Small intestine (tissue), 7 donors: ENCODE results near the gene TMPRSS13. TPM values are rescaled to one million over a fixed set of nuclear protein-coding genes. Genes with fewer than 3 reads are reported as not detected.

Source experiments
- DNase-seq, 2 donors: peaks; one replicate each; pipeline versions ENCODE4 v3.0.0 to v3.0.0-alpha.2; 2013
- FAIRE-seq: peaks from 2 replicates; lab custom pipeline; 2012; peaks lifted over from hg19 to GRCh38; lab: Jason Lieb, UNC
- H3K27ac ChIP-seq, 3 donors: one replicate each; pipeline ENCODE4 v1.5.1; 2013; ENCODE audit warnings: low read length in 2 of 3, mild to moderate bottlenecking in 2 of 3, control low read depth in 1 of 3, inconsistent platforms in 1 of 3, low read depth in 1 of 3, moderate library complexity in 1 of 3
- H3K27me3 ChIP-seq, 3 donors: one replicate each; pipeline ENCODE4 v1.6.1; 2013; ENCODE audit warnings: low read length in 3 of 3, inconsistent platforms in 1 of 3; ENCODE audit not compliant: control insufficient read depth in 3 of 3, insufficient read depth in 3 of 3
- H3K36me3 ChIP-seq, 3 donors: one replicate each; pipeline ENCODE4 v1.6.1; 2013; ENCODE audit warnings: low read length in 3 of 3, inconsistent platforms in 1 of 3, low read depth in 1 of 3, mild to moderate bottlenecking in 1 of 3, moderate library complexity in 1 of 3; ENCODE audit not compliant: control insufficient read depth in 3 of 3, insufficient read depth in 2 of 3
- H3K4me1 ChIP-seq, 3 donors: one replicate each; pipeline ENCODE4 v1.6.1; 2013; ENCODE audit warnings: low read length in 2 of 3, inconsistent platforms in 1 of 3, low read depth in 1 of 3, mild to moderate bottlenecking in 1 of 3, moderate library complexity in 1 of 3; ENCODE audit not compliant: control insufficient read depth in 3 of 3, insufficient read depth in 2 of 3
- H3K4me3 ChIP-seq, 3 donors: one replicate each; pipeline ENCODE4 v1.5.1; 2013; ENCODE audit warnings: low read length in 3 of 3, control low read depth in 1 of 3, inconsistent platforms in 1 of 3, low read depth in 1 of 3, mild to moderate bottlenecking in 1 of 3, moderate library complexity in 1 of 3
- H3K9me3 ChIP-seq, 2 donors: one replicate each; pipeline ENCODE4 v1.6.1; 2013; ENCODE audit warnings: low read depth in 1 of 2, low read length in 1 of 2; ENCODE audit not compliant: control insufficient read depth in 2 of 2, insufficient read depth in 1 of 2
- WGBS, 3 donors: extraction: QIAGEN DNeasy Blood & Tissue Kit; methylation state at CpG; one replicate each; pipeline ENCODE4 v1.1.7; 2013; 5-methylcytosine and 5-hydroxymethylcytosine counted together
- polyA plus RNA-seq, 4 donors: library from polyadenylated mRNA; stranded (reverse) in 3 of 4; unstranded in 1 of 4; fragments of 200-250 nt in 3 of 4; fragments of 120-200 nt in 1 of 4; gene quantifications; one replicate each; pipeline versions ENCODE4 v1.2.1 to v1.2.3, GENCODE V29; 2013
- donor health status: healthy with polysubstance abuse.
- donor health status: control.
- donor health status: control.
- donor health status: Bipolar disorder and iron deficiency.
- donor health status: healthy.

The TMPRSS13 gene
- polyA plus RNA-seq, 4 donors: 0.18 to 6.8 TPM; not detected in 2

DNA sequence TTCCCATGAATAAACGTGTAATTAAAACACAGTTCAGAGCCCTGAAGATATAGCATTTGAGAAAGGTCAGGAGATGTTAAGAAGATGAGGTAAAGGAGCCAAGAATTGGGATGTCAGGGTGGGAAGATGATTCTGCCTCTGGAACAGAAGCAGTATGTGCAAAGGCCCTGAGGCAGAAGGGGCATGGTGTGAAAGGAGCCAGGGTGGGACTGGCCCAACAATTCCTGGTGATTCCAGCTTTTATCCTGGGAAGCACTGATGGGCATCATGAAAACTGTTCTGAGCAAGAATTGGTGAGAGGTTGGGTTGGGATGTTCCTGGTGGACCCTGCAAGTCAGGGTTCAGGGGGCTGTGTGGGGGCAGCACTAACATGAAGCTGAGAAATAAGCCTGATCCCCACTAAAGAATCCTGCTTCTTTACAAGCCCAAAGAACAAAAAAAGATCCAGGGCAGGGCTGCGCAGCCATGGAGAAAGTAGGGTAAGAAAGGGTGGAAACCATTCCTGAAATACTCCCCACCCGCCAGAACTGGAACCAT is 50.2 kb downstream of the TMPRSS13 start:
- H3K4me1 ChIP-seq: peaks cover 0 to 21% (median 0%) of the 10 kb centered on the region in 3 donors
- WGBS, 3 donors: 83 to 90% (median 84%) methylated on average over 3 of the region's 3 CpGs
- DNase-seq (no peak), FAIRE-seq (no peak)
- H3K9me3 ChIP-seq: no peaks in the 10 kb centered on the region
- H3K27me3 ChIP-seq: peaks cover 0 to 74% (median 5%) of the 10 kb centered on the region in 3 donors
- H3K4me3 ChIP-seq: no peak overlapping the region
- H3K36me3 ChIP-seq: no peaks in the 10 kb centered on the region
- no peak overlapping the region for H3K27ac ChIP-seq

- WGBS, 3 donors: 83 to 92% (median 85%) methylated on average over 6 of the region's 6 CpGs
- Histone ChIP-seq H3K4me3 (no peak overlapping the region), H3K4me1 (peaks cover 0 to 21% (median 0%) of the 10 kb centered on the region in 3 donors), H3K27ac (no peak overlapping the region), H3K27me3 (peaks cover 0 to 80% (median 5%) of the 10 kb centered on the region in 3 donors), H3K36me3 (no peaks in the 10 kb centered on the region), H3K9me3 (no peaks in the 10 kb centered on the region)
- DNase-seq (no peak), FAIRE-seq (no peak)
These were observed 50.8 kb downstream of the TMPRSS13 start for GRCh38 chr11:117878314-117878938.

- 23 to 40% (median 40%) methylated on average over 12 of the region's 12 CpGs for WGBS, 3 donors
- H3K27me3 ChIP-seq: peaks cover 0 to 81% (median 5%) of the 10 kb centered on the region in 3 donors
- FAIRE-seq (no peak), DNase-seq (peak in 1 of 2 donors; percentile 32)
- H3K9me3 ChIP-seq: no peaks in the 10 kb centered on the region
- no peaks in the 10 kb centered on the region for H3K36me3 ChIP-seq
- peak overlapping the region in 2 of 3 donors; percentile 60 to 65 for H3K27ac ChIP-seq
- H3K4me1 ChIP-seq: peaks cover 0 to 12% (median 0%) of the 10 kb centered on the region in 3 donors
- peak overlapping the region in 1 of 3 donors; percentile 45 for H3K4me3 ChIP-seq
These were observed 52.0 kb downstream of the TMPRSS13 start for GRCh38 chr11:117877120-117877784.

DNA sequence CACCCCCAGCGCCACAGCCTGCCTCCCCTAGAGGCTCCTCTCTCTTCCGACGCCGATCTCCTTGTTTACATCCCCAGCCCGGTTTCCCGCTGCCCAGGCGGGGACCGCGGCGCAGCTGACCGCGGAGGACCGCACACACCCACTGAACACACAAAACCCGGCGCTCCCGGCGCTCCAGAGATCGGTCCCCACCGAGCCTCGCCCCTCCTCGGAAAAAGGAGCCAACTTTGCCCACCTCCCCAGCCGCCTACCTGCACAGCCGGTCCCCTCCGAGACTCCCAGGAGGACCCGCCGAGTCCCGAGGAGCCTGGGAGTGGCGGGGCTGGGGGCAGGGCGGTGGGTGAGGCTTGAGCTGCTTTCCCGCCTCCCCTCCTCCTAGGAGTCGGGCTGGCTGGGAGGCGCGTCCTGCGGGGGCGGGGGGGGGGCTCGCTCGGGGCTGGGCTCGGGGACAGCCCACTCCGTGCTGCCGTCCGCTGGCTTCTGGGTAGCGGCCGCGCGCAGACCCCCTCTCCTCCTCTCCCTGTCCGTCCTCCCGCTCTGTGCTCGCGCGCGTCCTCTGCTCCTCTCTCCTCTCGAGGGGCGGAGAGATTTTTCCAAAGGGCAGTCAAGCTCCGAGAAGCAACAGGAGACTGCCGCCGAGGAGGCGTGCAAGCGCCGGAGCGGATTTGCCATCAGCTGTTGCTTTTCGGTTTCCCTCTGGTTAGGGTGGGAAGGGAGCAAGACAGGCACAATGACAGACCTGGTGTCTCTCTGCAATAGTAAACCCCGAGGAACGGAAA is 52.7 kb downstream of the TMPRSS13 start, which contains the start of gene FXYD6:
Gene FXYD6, minus strand, starts transcription at position 318 of the 779 bp plus-strand sequence. CDS start 33,882 bp downstream, outside the sequence.
- 1 to 2% (median 1%) methylated on average over 47 to 63 of the region's 63 CpGs for WGBS, 3 donors
- FAIRE-seq (no peak), DNase-seq (peak in 1 of 2 donors; percentile 67)
- H3K4me3 ChIP-seq: peak within 1 kb of the TSS; percentile 32 to 72 (median 33)
- peak within 1 kb of the TSS in 2 of 3 donors; percentile 60 to 69 for H3K27ac ChIP-seq
- no peaks in the 10 kb centered on the region for H3K9me3 ChIP-seq
- no peaks in the 10 kb centered on the region for H3K36me3 ChIP-seq
- H3K27me3 ChIP-seq: peaks cover 0 to 75% (median 5%) of the 10 kb centered on the region in 3 donors
- peaks cover 0 to 12% (median 0%) of the 10 kb centered on the region in 3 donors for H3K4me1 ChIP-seq

- Histone ChIP-seq H3K27ac (peak overlapping the region in 2 of 3 donors; percentile 34 to 69), H3K4me3 (peak overlapping the region; percentile 32 to 72 (median 33)), H3K9me3 (no peaks in the 10 kb centered on the region), H3K36me3 (no peaks in the 10 kb centered on the region), H3K27me3 (peaks cover 0 to 71% (median 5%) of the 10 kb centered on the region in 3 donors), H3K4me1 (peaks cover 0 to 12% (median 0%) of the 10 kb centered on the region in 3 donors)
- DNase-seq: peak in 1 of 2 donors; percentile 43
- WGBS, 3 donors: 1 to 7% (median 5%) methylated on average over 9 of the region's 9 CpGs
- no peak for FAIRE-seq
These were observed 53.2 kb downstream of the TMPRSS13 start for GRCh38 chr11:117876059-117876340.

DNA sequence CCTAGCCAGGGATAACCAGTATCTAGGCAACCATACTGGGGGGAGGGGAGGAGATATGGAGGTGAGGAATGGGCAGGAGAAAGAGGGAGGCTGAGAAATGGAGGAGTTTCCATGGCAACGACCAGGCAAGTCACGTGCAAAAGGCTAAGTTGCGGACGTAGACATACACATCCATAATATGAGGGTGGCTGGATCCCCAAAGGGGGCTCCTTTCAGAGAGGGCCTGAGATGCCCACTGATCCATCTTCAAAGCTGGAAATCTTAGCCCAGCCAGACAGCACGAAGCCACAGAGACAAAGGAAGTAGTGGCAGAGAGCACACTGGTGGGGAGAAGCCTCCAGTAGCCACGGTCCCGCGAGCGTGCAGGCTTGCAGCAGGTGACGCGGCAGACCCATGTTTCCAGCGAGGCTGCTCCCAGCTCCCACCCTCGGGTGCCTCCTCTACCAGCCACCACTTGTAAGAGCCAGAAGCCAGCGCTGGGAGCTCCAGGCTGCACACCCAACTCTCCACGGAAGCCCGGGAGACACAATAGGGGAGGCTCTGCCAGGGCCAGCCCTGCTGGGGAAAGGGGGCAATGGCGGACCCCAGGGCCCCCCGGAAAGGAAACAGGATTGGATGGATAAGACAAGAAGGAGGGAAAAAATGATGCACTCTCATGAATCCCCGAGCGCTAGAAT is 53.7 kb downstream of the TMPRSS13 start:
- Histone ChIP-seq H3K36me3 (no peaks in the 10 kb centered on the region), H3K4me1 (peaks cover 0 to 12% (median 0%) of the 10 kb centered on the region in 3 donors), H3K4me3 (peak overlapping the region in 2 of 3 donors; percentile 33 to 72), H3K27ac (peak overlapping the region in 1 of 3 donors; percentile 69), H3K27me3 (peaks cover 0 to 70% (median 5%) of the 10 kb centered on the region in 3 donors), H3K9me3 (no peaks in the 10 kb centered on the region)
- DNase-seq (peak in 1 of 2 donors; percentile 36), FAIRE-seq (no peak)
- 3 to 8% (median 5%) methylated on average over 20 of the region's 20 CpGs for WGBS, 3 donors

- Histone ChIP-seq H3K4me3 (peak overlapping the region in 1 of 3 donors; percentile 72), H3K27ac (peak overlapping the region in 1 of 3 donors; percentile 69), H3K4me1 (peaks cover 0 to 17% (median 0%) of the 10 kb centered on the region in 3 donors), H3K36me3 (no peaks in the 10 kb centered on the region), H3K27me3 (peaks cover 0 to 66% (median under 1%) of the 10 kb centered on the region in 3 donors), H3K9me3 (no peaks in the 10 kb centered on the region)
- WGBS, 3 donors: 86 to 92% (median 92%) methylated on average over 4 of the region's 4 CpGs
- DNase-seq (no peak), FAIRE-seq (no peak)
These were observed 54.3 kb downstream of the TMPRSS13 start for GRCh38 chr11:117874910-117875381.
